KMS-11 (cell line): Measurements from ENCODE around the gene CDK10.

Experiments used
- H2AFZ ChIP-seq: fragments of 200-600 bp; sonication (generic); 2 replicates; pipeline ENCODE4 v1.6.1; 2016; ENCODE audit warnings: antibody characterized with exemption, mixed run types, low read depth
- H3K27ac ChIP-seq: fragments of 200-600 bp; sonication (generic); 2 replicates; pipeline ENCODE4 v1.6.1; 2016; ENCODE audit warnings: mild to moderate bottlenecking, mixed run types
- H3K27me3 ChIP-seq: fragments of 200-600 bp; sonication (generic); 2 replicates; pipeline ENCODE4 v1.6.1; 2017; ENCODE audit warnings: mild to moderate bottlenecking, low read depth, mixed run types, moderate library complexity; ENCODE audit not compliant: insufficient read depth
- H3K36me3 ChIP-seq: fragments of 200-600 bp; sonication (generic); 2 replicates; pipeline ENCODE4 v1.6.1; 2017; ENCODE audit warnings: mild to moderate bottlenecking, mixed run types; ENCODE audit not compliant: insufficient read depth
- H3K4me1 ChIP-seq: fragments of 200-600 bp; sonication (generic); 2 replicates; pipeline ENCODE4 v1.6.1; 2016; ENCODE audit warnings: mild to moderate bottlenecking, low read depth, mixed run types; ENCODE audit not compliant: poor library complexity, severe bottlenecking
- H3K4me2 ChIP-seq: fragments of 200-600 bp; sonication (generic); 2 replicates; pipeline ENCODE4 v1.7.0; 2016; ENCODE audit warnings: mild to moderate bottlenecking, mixed run types
- H3K4me3 ChIP-seq: fragments of 200-600 bp; sonication (generic); IDR thresholded peaks from 2 replicates; pipeline ENCODE4 v1.6.1; 2017; ENCODE audit warnings: low read depth, low read length, mixed read lengths; ENCODE audit not compliant: insufficient read depth
- H3K79me2 ChIP-seq: fragments of 200-600 bp; sonication (generic); 2 replicates; pipeline ENCODE4 v1.6.1; 2016; ENCODE audit warnings: low read depth, mixed run types; ENCODE audit not compliant: insufficient read depth
- H3K9ac ChIP-seq: fragments of 200-600 bp; sonication (generic); 2 replicates; pipeline ENCODE4 v1.6.1; 2016; ENCODE audit warnings: mild to moderate bottlenecking, mixed run types
- H4K20me1 ChIP-seq: fragments of 200-600 bp; sonication (generic); 2 replicates; pipeline ENCODE4 v1.6.1; 2016; ENCODE audit warnings: mild to moderate bottlenecking, mixed run types; ENCODE audit not compliant: insufficient read depth
- TF ChIP-seq, protein P1 (sequence below): fragments of 200-600 bp; sonication (generic); conservative IDR thresholded peaks from 2 replicates; pipeline ENCODE4 v1.6.1; 2017; ENCODE audit warnings: low read depth, mild to moderate bottlenecking, antibody characterized with exemption, low read length, moderate library complexity, mixed read lengths

CDK10 gene

GRCh38 chr16:89701425-89702406, 15.2 kb downstream of the CDK10 start, which contains the start of gene SPATA2L:
Gene SPATA2L (minus strand): TSS chr16:89701705. CDS start chr16:89701232, 473 bp downstream.
- H3K27ac ChIP-seq = peak within 1 kb of the TSS; percentile 68
- H3K27me3 ChIP-seq = no peaks in the 10 kb centered on the region

GRCh38 chr16:89704281-89704680, 17.8 kb downstream of the CDK10 start:
- Histone ChIP-seq H3K79me2 (no peaks in the 10 kb centered on the region), H3K36me3 (no peaks in the 10 kb centered on the region), H3K27me3 (no peaks in the 10 kb centered on the region), H3K4me1 (peaks cover 29% of the 10 kb centered on the region), H3K4me2 (no peak overlapping the region), H4K20me1 (no peaks in the 10 kb centered on the region), H2AFZ (no peak overlapping the region), H3K4me3 (no peak overlapping the region), H3K9ac (no peak overlapping the region), H3K27ac (no peak overlapping the region)
- TF ChIP-seq, protein P1, sequence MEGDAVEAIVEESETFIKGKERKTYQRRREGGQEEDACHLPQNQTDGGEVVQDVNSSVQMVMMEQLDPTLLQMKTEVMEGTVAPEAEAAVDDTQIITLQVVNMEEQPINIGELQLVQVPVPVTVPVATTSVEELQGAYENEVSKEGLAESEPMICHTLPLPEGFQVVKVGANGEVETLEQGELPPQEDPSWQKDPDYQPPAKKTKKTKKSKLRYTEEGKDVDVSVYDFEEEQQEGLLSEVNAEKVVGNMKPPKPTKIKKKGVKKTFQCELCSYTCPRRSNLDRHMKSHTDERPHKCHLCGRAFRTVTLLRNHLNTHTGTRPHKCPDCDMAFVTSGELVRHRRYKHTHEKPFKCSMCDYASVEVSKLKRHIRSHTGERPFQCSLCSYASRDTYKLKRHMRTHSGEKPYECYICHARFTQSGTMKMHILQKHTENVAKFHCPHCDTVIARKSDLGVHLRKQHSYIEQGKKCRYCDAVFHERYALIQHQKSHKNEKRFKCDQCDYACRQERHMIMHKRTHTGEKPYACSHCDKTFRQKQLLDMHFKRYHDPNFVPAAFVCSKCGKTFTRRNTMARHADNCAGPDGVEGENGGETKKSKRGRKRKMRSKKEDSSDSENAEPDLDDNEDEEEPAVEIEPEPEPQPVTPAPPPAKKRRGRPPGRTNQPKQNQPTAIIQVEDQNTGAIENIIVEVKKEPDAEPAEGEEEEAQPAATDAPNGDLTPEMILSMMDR = no peak

More at GRCh38 chr16:89701425-89702406, 15.2 kb downstream of the CDK10 start, which contains the start of gene SPATA2L:
- Histone ChIP-seq H3K36me3 (no peaks in the 10 kb centered on the region), H3K4me2 (peak within 1 kb of the TSS; percentile 85), H3K9ac (peak within 1 kb of the TSS; percentile 64), H2AFZ (peak within 1 kb of the TSS; percentile 56), H3K79me2 (no peaks in the 10 kb centered on the region), H4K20me1 (no peaks in the 10 kb centered on the region), H3K4me1 (peaks cover 31% of the 10 kb centered on the region), H3K4me3 (no peak within 1 kb of the TSS)
- TF ChIP-seq, protein P1 = no peak

DNA sequence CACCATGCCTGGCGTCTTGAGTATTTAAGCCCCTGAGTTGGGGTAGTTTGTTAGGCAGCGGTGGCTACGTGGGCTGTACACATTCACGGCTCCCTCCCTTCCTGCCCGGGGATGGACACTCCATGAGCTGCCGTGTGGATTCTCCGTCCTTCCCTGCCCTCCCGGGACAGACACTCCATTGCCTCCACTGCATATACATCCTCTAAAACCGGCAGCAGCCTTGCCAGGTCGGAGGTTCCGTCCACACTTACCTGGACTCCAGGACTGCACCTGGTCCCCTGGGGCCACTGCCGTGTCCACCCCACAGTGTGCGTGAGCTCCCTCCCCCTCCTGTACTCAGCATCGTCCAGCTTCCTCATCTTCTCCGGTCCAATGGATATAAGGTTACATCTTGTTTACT, 18.5 kb downstream of the CDK10 start:
- H3K27ac ChIP-seq = no peak overlapping the region
- peaks cover 24% of the 10 kb centered on the region for H3K4me1 ChIP-seq
- no peaks in the 10 kb centered on the region for H4K20me1 ChIP-seq
- TF ChIP-seq, protein P1 = no peak
- H3K27me3 ChIP-seq = no peaks in the 10 kb centered on the region
- no peaks in the 10 kb centered on the region for H3K36me3 ChIP-seq
- H3K79me2 ChIP-seq = no peaks in the 10 kb centered on the region
- no peak overlapping the region for H3K4me3 ChIP-seq
- no peak overlapping the region for H3K9ac ChIP-seq
- H3K4me2 ChIP-seq = peak overlapping the region; percentile 33; the same call in 1 of the 2 replicates
- H2AFZ ChIP-seq = no peak overlapping the region

GRCh38 chr16:89706518-89707260, 20.2 kb downstream of the CDK10 start:
- Histone ChIP-seq H3K4me2 (peak overlapping the region; percentile 33; the same call in 1 of the 2 replicates), H3K36me3 (no peaks in the 10 kb centered on the region), H3K27me3 (no peaks in the 10 kb centered on the region), H2AFZ (peak overlapping the region; percentile 41; the same call in 1 of the 2 replicates), H3K4me3 (no peak overlapping the region), H4K20me1 (no peaks in the 10 kb centered on the region), H3K4me1 (peaks cover 19% of the 10 kb centered on the region), H3K9ac (no peak overlapping the region), H3K79me2 (peaks cover under 1% of the 10 kb centered on the region; the same call in 1 of the 2 replicates), H3K27ac (no peak overlapping the region)
- TF ChIP-seq, protein P1 = no peak
